ENCODE results near the gene OR14J1.
"Not testable (repeated sequence)": the region's sequence is repeated elsewhere in the genome, so short reads cannot be mapped to it uniquely, and the experiment has no call there.

The OR14J1 gene, protein sequence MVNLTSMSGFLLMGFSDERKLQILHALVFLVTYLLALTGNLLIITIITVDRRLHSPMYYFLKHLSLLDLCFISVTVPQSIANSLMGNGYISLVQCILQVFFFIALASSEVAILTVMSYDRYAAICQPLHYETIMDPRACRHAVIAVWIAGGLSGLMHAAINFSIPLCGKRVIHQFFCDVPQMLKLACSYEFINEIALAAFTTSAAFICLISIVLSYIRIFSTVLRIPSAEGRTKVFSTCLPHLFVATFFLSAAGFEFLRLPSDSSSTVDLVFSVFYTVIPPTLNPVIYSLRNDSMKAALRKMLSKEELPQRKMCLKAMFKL

DNA sequence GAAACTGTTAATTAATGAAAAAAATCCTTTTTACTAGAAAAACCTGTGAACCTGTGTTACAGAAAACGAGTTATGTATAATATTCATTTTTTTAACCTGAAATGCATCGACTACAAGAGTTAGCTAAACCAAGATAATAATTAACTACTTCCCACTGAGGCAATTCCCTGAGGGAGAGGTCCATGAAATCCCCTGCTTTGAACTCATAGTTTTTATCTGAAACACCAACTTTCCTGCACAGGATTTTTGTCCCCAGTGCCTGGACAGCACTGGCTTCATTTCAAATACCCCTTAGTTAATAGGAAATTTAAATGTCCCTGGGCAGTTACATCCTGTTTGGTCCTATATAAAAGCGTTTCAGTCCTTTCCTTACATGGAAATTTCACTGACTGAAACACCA is at the start of gene OR14J1:
TSS of gene OR14J1 (plus strand) at position 386 of the 400 bp plus-strand sequence. CDS start 4,989 bp downstream, outside the sequence.
- DNase-seq, result no peak

GRCh38 chr6:29251736-29252135 is 49.8 kb upstream of the OR14J1 start:
- no peak for DNase-seq

GRCh38 chr6:29255530-29255929 is 46.0 kb upstream of the OR14J1 start:
- no peak for DNase-seq

GRCh38 chr6:29259721-29260120 is 41.8 kb upstream of the OR14J1 start:
- DNase-seq, result no peak

GRCh38 chr6:29263001-29263400 is 38.5 kb upstream of the OR14J1 start:
- DNase-seq, result no peak

DNA sequence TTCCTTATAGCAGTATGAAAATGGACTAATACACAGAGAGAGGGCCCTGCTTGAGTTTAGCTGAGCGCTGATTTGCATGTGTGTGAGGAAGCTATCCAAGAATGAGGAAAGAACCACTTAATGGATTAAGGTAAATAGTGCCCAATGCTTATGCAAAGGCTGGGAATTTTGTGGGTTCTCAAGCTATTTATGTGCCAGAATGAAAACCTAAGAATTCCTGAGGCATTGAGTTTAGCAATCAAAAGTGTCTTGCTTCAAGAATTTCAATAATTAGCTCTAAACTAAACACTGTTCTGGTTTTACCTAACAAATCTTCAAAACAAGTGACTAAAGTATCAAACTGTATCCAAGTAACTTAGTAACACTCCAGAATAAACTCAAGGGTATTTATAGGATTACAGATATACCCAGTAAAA is 7.0 kb upstream of the OR14J1 start:
- DNase-seq, result no peak

GRCh38 chr6:29295181-29295585 is 6.3 kb upstream of the OR14J1 start:
- no peak for DNase-seq

DNA sequence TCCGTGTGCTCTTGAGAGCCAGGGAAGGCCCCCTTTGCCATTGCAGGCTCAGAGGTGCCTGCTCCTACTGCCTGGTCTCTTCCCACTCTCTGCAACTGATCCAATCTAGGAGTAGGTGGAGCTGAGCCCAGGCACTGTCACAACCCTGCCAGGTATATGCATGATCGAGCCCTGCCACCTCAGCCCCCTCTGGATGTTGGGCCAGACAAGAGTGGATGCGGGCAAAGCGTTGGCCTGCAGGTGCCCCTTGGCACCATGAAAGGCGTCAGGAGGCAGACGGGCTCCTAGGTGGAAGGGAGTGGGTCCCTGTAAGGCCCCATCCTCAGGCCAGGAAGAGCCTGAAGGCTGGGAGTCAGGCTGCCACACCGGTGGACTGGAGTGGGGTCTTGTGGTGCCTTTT is 5.9 kb upstream of the OR14J1 start:
- DNase-seq, result no peak

- no peak for DNase-seq
Observed at GRCh38 chr6:29319931-29320330, 18.4 kb downstream of the OR14J1 start.

DNA sequence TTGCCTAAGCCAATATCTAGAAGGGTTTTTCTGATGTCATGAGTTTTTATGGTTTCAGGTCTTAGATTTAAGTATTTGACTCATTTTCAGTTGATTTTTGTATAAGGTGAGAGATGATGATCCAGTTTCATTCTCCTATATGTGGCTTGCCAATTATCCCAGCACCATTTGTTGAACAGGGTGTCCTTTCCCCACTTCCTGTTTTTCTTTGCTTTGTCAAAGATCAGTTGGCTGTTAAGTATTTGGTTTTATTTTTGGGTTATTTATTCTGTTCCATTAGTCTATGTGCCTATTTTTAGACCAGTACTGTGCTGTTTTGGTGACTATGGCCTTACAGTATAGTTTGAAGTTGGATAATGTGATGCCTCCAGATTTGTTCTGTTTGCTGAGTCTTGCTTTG is 21.8 kb downstream of the OR14J1 start:
- DNase-seq, result not testable (repeated sequence)

- DNase-seq, result no peak
Observed at GRCh38 chr6:29325777-29326176, 24.3 kb downstream of the OR14J1 start.

GRCh38 chr6:29332676-29333075 is 31.2 kb downstream of the OR14J1 start:
- no peak for DNase-seq

GRCh38 chr6:29336269-29336668 is 34.8 kb downstream of the OR14J1 start:
- DNase-seq, result no peak

DNA sequence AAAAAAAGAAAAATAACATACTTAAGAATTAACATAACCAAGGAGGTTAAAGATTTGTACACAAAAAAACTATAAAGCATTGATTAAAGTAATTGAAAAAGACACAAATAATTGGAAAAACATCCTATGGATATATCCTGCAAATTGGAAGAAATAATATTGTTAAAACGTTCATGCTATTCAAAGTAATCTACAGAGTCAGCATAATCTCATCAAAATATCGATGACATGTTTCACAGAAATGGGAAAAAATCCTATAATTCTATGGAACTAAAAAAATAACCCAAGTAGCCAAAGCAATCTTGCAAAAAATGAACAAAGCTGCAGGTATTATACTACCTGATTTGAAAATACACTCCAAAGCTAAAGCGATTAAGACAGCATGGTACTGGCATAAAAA is 43.9 kb downstream of the OR14J1 start:
- DNase-seq, result no peak

DNA sequence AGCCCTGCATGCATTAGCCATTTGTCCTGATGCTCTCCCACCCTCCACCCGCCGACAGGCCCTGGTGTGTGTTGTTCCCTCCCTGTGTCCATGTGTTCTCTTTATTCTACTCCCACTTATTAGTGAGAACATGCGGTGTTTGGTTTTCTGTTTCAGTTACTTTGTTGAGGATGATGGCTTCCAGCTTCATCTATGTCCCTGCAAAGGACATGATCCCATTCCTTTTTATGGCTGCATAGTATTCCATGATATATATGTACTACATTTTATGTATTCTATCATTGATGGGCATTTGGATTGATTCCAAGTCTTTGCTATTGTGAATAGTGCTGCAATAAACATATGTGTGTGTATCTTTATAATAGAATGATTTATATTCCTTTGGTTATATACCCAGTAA is 47.8 kb downstream of the OR14J1 start:
- not testable (repeated sequence) for DNase-seq

- DNase-seq, result no peak
Observed at GRCh38 chr6:29354980-29355379, 53.5 kb downstream of the OR14J1 start.

DNA sequence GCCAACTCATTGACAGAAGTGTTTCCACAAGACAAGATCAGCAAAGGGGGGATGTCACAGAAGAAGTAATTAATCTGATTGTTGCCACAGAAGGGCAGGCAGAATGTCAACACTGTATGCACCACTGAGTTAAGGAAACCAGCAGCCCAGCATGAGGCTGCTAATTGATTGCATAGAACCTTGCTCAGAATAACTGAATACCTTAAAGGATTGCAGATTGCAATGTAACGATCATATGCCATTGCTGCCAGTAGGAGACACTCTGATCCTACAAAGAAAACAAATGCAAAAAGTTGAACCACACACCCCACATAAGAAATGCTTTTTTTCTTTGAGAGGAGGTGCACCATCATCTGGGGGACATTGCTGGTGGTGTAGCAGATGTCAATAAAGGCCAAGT is 54.1 kb downstream of the OR14J1 start:
- DNase-seq, result no peak

Data from fibroblast of skin of right quadriceps (primary cell).